Neural progenitor cell (in vitro differentiated cells): Measurements from ENCODE around the gene CNTN3. TPM values are rescaled to one million over a fixed set of nuclear protein-coding genes. Genes with fewer than 3 reads are reported as not detected.

Experiments used
- DNase-seq: peaks from one replicate; pipeline ENCODE4 v3.0.0-alpha.2; 2016; ENCODE audit warnings: low spot score
- H2AFZ ChIP-seq: fragments of 200-600 bp; sonication (generic); replicated peaks from 2 replicates; pipeline ENCODE4 v1.6.1; 2016; ENCODE audit warnings: antibody characterized with exemption
- H3F3A ChIP-seq: fragments of 200-600 bp; sonication (generic); 2 replicates; pipeline ENCODE4 v1.6.1; 2016; ENCODE audit warnings: antibody characterized with exemption, low read depth
- H3K27ac ChIP-seq: fragments of 200-600 bp; sonication (generic); 2 replicates; pipeline ENCODE4 v1.5.1; 2016; ENCODE audit warnings: mild to moderate bottlenecking
- H3K27me3 ChIP-seq: fragments of 200-600 bp; sonication (generic); 2 replicates; pipeline ENCODE4 v1.6.1; 2016; ENCODE audit warnings: mild to moderate bottlenecking, moderate library complexity
- H3K36me3 ChIP-seq: fragments of 200-600 bp; sonication (generic); 2 replicates; pipeline ENCODE4 v1.5.1; 2016
- H3K4me1 ChIP-seq: fragments of 200-600 bp; sonication (generic); 2 replicates; pipeline ENCODE4 v1.6.1; 2016; ENCODE audit warnings: mixed run types
- H3K4me2 ChIP-seq: fragments of 200-600 bp; sonication (generic); 2 replicates; pipeline ENCODE4 v1.6.1; 2016
- H3K4me3 ChIP-seq: fragments of 200-600 bp; sonication (generic); 2 replicates; pipeline ENCODE4 v1.5.1; 2016
- H3K79me2 ChIP-seq: fragments of 200-600 bp; sonication (generic); 2 replicates; pipeline ENCODE4 v1.6.1; 2016; ENCODE audit warnings: low read depth
- H3K9ac ChIP-seq: fragments of 200-600 bp; sonication (generic); 2 replicates; pipeline ENCODE4 v1.6.1; 2016
- H3K9me3 ChIP-seq: fragments of 200-600 bp; sonication (generic); 2 replicates; pipeline ENCODE4 v1.5.1; 2016; ENCODE audit warnings: low read depth
- H4K20me1 ChIP-seq: fragments of 200-600 bp; sonication (generic); 2 replicates; pipeline ENCODE4 v1.6.1; 2016; ENCODE audit warnings: low read depth
- H3K27ac Mint-ChIP-seq: 3 replicates; pipeline ENCODE4 v1.8.0; 2021; ENCODE audit warnings: mixed read lengths
- H3K27me3 Mint-ChIP-seq: 2 replicates; pipeline ENCODE4 v1.8.0; 2022; ENCODE audit warnings: low read depth, mild to moderate bottlenecking, inconsistent platforms, moderate library complexity, mixed read lengths; ENCODE audit not compliant: insufficient read depth
- H3K36me3 Mint-ChIP-seq: 3 replicates; pipeline ENCODE4 v1.8.0; 2021; ENCODE audit warnings: mixed read lengths
- H3K4me1 Mint-ChIP-seq: 3 replicates; pipeline ENCODE4 v1.8.0; 2021; ENCODE audit warnings: mixed read lengths
- H3K4me3 Mint-ChIP-seq: 3 replicates; pipeline ENCODE4 v1.8.0; 2021; ENCODE audit warnings: mild to moderate bottlenecking, moderate library complexity, mixed read lengths
- H3K9me3 Mint-ChIP-seq: 3 replicates; pipeline ENCODE4 v1.8.0; 2020; ENCODE audit warnings: mixed read lengths
- EZH2 ChIP-seq: fragments of 200-600 bp; sonication (generic); IDR thresholded peaks from 2 replicates; pipeline ENCODE4 v1.6.1; 2017; ENCODE audit warnings: antibody characterized with exemption, mild to moderate bottlenecking, moderate library complexity
- EZH2phosphoT487 ChIP-seq: fragments of 200-600 bp; sonication (generic); IDR thresholded peaks from 2 replicates; pipeline ENCODE4 v1.6.1; 2017; ENCODE audit warnings: antibody characterized with exemption
- total RNA-seq: library from RNA; depleted of rRNA; stranded (reverse); fragments of >200 nt; gene quantifications from 2 replicates; pipeline ENCODE4 v1.2.3, GENCODE V29; 2015; ENCODE audit warnings: low replicate concordance
- TF ChIP-seq, protein P1 (sequence below): fragments of 200-600 bp; sonication (generic); IDR thresholded peaks from 2 replicates; pipeline ENCODE4 v1.5.1; 2017; ENCODE audit warnings: antibody characterized with exemption, mild to moderate bottlenecking

The CNTN3 gene
- total RNA-seq, 1 donor from 2014 or later: 0.21 TPM

DNA sequence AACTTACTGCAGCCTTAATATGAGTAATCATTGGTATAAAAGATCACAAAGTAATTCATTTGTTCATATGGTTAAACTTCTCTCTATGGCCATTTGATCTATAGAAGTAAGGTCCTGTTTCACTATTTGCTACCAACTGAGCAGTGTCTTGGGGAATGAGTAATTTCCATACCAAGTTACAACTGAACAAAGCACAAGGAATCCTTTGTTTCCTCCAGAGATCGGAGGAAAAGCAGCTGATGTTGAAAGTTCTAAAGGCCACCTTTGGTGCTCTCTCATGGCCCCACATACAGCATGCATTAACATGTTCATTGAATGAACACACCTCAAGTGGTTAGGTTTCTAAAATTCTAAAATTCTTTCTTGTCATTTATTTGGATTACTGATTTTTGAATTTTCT lies 7.1 kb upstream of the CNTN3 start:
- Histone ChIP-seq H2AFZ (no peak overlapping the region), H3K79me2 (no peaks in the 10 kb centered on the region), H3K27me3 (peaks cover 29% of the 10 kb centered on the region), H3K27ac (no peak overlapping the region), H3F3A (no peaks in the 10 kb centered on the region), H3K4me2 (no peak overlapping the region), H3K9me3 (no peaks in the 10 kb centered on the region), H3K4me1 (peaks cover 6% of the 10 kb centered on the region), H3K4me3 (no peak overlapping the region), H3K9ac (no peak overlapping the region), H4K20me1 (no peaks in the 10 kb centered on the region), H3K36me3 (no peaks in the 10 kb centered on the region)
- no peak overlapping the region for H3K4me3 Mint-ChIP-seq
- TF ChIP-seq EZH2phosphoT487: no peak
- TF ChIP-seq, protein P1, sequence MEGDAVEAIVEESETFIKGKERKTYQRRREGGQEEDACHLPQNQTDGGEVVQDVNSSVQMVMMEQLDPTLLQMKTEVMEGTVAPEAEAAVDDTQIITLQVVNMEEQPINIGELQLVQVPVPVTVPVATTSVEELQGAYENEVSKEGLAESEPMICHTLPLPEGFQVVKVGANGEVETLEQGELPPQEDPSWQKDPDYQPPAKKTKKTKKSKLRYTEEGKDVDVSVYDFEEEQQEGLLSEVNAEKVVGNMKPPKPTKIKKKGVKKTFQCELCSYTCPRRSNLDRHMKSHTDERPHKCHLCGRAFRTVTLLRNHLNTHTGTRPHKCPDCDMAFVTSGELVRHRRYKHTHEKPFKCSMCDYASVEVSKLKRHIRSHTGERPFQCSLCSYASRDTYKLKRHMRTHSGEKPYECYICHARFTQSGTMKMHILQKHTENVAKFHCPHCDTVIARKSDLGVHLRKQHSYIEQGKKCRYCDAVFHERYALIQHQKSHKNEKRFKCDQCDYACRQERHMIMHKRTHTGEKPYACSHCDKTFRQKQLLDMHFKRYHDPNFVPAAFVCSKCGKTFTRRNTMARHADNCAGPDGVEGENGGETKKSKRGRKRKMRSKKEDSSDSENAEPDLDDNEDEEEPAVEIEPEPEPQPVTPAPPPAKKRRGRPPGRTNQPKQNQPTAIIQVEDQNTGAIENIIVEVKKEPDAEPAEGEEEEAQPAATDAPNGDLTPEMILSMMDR: no peak
- TF ChIP-seq EZH2: no peak
- H3K27me3 Mint-ChIP-seq: peaks cover under 1% of the 10 kb centered on the region
- H3K36me3 Mint-ChIP-seq: no peaks in the 10 kb centered on the region
- H3K9me3 Mint-ChIP-seq: no peaks in the 10 kb centered on the region
- peaks cover 5% of the 10 kb centered on the region for H3K4me1 Mint-ChIP-seq
- H3K27ac Mint-ChIP-seq: no peak overlapping the region
- peak; percentile 16 for DNase-seq

DNA sequence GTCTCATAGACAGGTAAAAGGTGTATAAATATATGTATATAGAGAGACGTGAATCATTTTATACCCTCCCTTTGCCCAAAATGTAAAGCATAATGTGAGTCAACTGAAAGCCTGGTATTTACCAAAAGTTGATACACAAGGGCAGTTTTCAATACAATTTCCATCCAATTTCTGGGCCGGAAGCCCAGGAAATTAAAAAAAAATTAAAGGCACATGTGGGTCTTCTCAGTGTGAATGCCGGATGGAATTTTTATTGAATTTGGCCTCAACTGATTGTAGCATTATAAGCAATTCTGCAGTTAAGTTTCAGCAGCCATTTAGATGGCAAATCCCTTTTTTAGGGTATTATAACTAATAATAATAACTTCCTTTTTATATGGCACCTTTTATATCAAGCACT lies 3.3 kb upstream of the CNTN3 start:
- Histone ChIP-seq H3K36me3 (no peaks in the 10 kb centered on the region), H3K27me3 (peaks cover 66% of the 10 kb centered on the region), H3K4me2 (no peak overlapping the region), H4K20me1 (no peaks in the 10 kb centered on the region), H3F3A (peaks cover 11% of the 10 kb centered on the region), H3K9ac (no peak overlapping the region), H3K4me1 (peaks cover 6% of the 10 kb centered on the region), H3K27ac (no peak overlapping the region), H3K4me3 (no peak overlapping the region), H2AFZ (no peak overlapping the region), H3K9me3 (no peaks in the 10 kb centered on the region), H3K79me2 (no peaks in the 10 kb centered on the region)
- Mint-ChIP-seq H3K27me3 (peaks cover 26% of the 10 kb centered on the region), H3K4me3 (no peak overlapping the region), H3K36me3 (no peaks in the 10 kb centered on the region), H3K27ac (no peak overlapping the region), H3K4me1 (peaks cover 10% of the 10 kb centered on the region), H3K9me3 (no peaks in the 10 kb centered on the region)
- no peak for TF ChIP-seq EZH2phosphoT487
- TF ChIP-seq EZH2: no peak
- TF ChIP-seq, protein P1: no peak
- DNase-seq: no peak

DNA sequence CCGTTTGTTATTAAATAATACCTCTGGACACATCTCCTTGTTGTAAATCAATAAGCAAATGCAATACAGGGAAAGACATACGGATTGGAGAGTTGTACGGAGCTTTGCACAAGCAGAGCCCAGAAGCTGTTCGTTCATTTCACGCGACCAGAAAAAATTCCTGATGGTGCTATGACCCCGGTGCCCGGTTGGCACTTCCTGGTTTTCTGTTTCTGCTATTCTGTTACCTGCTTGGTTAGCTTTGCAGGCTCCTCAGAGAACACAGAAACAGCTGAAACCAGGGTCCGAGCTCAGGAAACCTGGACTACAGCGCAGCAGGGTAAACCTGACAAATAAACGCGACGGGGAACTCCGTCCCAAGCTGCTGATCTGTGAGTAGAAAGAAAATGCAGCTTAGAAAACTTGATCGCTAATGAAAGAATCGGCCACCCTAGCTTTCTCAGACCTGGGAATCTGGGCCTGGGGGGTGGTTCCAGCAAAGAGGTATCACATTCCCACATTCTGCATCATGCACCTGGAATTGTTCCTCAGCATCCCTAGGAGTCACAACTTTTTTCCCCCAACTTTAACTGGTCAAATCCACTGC lies 845 bp downstream of the CNTN3 start:
- H3K27me3 Mint-ChIP-seq: peaks cover 31% of the 10 kb centered on the region
- H3K27me3 ChIP-seq: peaks cover 99% of the 10 kb centered on the region
- no peak overlapping the region for H3K27ac ChIP-seq
- no peaks in the 10 kb centered on the region for H3K36me3 ChIP-seq
- peak overlapping the region; percentile 97 for H2AFZ ChIP-seq
- peaks cover 11% of the 10 kb centered on the region for H3F3A ChIP-seq
- no peak overlapping the region for H3K9ac ChIP-seq
- H3K4me1 Mint-ChIP-seq: peaks cover 11% of the 10 kb centered on the region
- no peaks in the 10 kb centered on the region for H3K36me3 Mint-ChIP-seq
- H3K27ac Mint-ChIP-seq: no peak overlapping the region
- no peaks in the 10 kb centered on the region for H3K9me3 Mint-ChIP-seq
- no peaks in the 10 kb centered on the region for H3K4me1 ChIP-seq
- DNase-seq: peak; percentile 23
- H4K20me1 ChIP-seq: no peaks in the 10 kb centered on the region
- TF ChIP-seq, protein P1: no peak
- peak; percentile 23 for TF ChIP-seq EZH2phosphoT487
- TF ChIP-seq EZH2: peak; percentile 24
- H3K9me3 ChIP-seq: no peaks in the 10 kb centered on the region
- H3K4me2 ChIP-seq: peak overlapping the region; percentile 79
- H3K4me3 ChIP-seq: peak overlapping the region; percentile 50
- peak overlapping the region; percentile 91 for H3K4me3 Mint-ChIP-seq
- H3K79me2 ChIP-seq: no peaks in the 10 kb centered on the region
